ENCODE measurements around the gene TEX53.
A peak's percentile ranks its signal among the peaks of the same experiment; 100 is the strongest.

Gene TEX53

DNA sequence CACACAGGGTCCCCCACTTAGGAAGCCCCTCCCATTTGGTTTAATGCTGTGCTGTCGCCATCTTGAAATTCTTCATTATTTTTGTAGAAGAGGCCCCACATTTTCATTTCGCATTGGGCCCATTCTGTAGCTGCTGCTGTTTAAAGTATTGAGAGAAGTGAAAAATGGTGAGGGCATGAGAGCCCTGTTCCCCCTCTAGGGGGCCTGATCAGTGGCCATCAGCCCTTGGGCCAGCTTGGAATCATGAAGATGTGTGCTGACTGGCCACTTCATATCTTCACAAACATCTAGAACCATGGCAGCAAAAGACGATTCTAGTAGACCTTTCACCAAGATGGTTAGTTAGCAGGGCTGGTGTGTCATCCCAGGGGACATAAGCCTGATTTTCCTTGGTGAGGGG, 43.2 kb downstream of the TEX53 start:
- FAIRE-seq (no peak), DNase-seq (ENCODE audit: insufficient read length, low spot score) (no peak)
- no peak for TF ChIP-seq POLR2A (IDR thresholded peaks at IDR 0.05; ENCODE audit: low read depth, low read length)

GRCh38 chr9:114613919-114614318, 43.7 kb downstream of the TEX53 start:
- TF ChIP-seq POLR2A (IDR thresholded peaks at IDR 0.05; ENCODE audit: low read depth, low read length): no peak
- FAIRE-seq: no peak
- DNase-seq (ENCODE audit: insufficient read length, low spot score): no peak

GRCh38 chr9:114613087-114613486, 44.5 kb downstream of the TEX53 start:
- FAIRE-seq (no peak), DNase-seq (ENCODE audit: insufficient read length, low spot score) (no peak)
- TF ChIP-seq POLR2A (IDR thresholded peaks at IDR 0.05; ENCODE audit: low read depth, low read length): no peak

DNA sequence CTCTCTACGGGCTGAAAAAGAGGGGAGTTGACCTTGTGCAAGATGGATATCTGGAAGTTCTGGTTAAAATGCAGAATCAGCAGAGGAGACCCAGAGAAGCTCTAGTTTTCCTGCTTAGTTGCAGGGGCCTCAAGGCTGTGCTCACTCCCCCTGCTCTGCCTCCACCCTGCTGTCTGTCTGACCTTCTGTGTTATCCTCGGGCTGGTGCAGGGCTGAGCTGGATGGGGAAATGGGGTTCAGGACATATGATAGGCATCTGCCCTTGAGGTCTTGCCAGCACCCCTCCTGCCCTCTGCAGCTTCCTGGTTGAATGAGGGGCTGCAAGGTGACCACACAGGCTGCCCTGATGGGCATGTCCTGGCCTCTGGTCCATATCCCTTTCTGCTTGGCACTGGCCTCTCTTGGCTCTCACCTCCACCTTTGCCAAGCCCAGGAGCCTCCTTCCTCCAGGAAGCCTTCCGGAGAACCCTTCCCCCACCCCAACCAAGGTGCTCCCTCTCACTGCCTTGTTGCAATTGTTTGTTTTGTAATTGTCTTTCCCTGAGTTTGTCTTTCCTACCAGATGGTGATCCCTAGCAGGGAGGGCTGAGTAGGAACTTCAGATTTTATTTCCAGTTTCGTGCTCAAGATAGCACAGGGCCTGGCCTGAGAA, 45.2 kb downstream of the TEX53 start:
- DNase-seq (ENCODE audit: insufficient read length, low spot score) (no peak), FAIRE-seq (no peak)
- no peak for TF ChIP-seq POLR2A (IDR thresholded peaks at IDR 0.05; ENCODE audit: low read depth, low read length)

- FAIRE-seq (no peak), DNase-seq (ENCODE audit: insufficient read length, low spot score) (peak; percentile 66)
- TF ChIP-seq POLR2A (IDR thresholded peaks at IDR 0.05; ENCODE audit: low read depth, low read length): peak; percentile 13; the same call in 1 of the 2 replicates
Observed at GRCh38 chr9:114611516-114612271, 45.9 kb downstream of the TEX53 start.

DNA sequence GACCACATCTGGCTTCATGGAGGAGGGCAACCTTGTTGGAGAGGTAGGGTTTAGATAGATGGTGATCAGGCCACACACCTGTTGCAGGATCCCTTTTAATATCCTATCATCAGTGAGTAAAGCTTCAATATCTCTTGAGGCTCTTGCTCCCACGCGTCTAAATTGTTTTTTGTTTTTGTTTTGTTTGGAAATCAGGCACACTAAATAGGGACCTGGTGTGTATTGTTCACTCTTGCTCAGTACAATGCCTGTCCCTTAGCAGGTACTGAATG, 49.1 kb downstream of the TEX53 start:
- TF ChIP-seq POLR2A (IDR thresholded peaks at IDR 0.05; ENCODE audit: low read depth, low read length): no peak
- DNase-seq (ENCODE audit: insufficient read length, low spot score) (no peak), FAIRE-seq (no peak)

GRCh38 chr9:114607671-114608524, 49.7 kb downstream of the TEX53 start:
- no peak for DNase-seq (ENCODE audit: insufficient read length, low spot score)
- no peak for TF ChIP-seq POLR2A (IDR thresholded peaks at IDR 0.05; ENCODE audit: low read depth, low read length)
- FAIRE-seq: no peak

GRCh38 chr9:114606597-114607207, 50.9 kb downstream of the TEX53 start:
- peak; percentile 55 for FAIRE-seq
- no peak for DNase-seq (ENCODE audit: insufficient read length, low spot score)
- TF ChIP-seq POLR2A (IDR thresholded peaks at IDR 0.05; ENCODE audit: low read depth, low read length): no peak

Measured in H54 (cell line).